HEK293 (cell line): Measurements from ENCODE around the gene ACOT8.

Experiments used
- CTCF ChIA-PET: fragments of 350-600 bp; formaldehyde crosslinking; extraction: SDS; loops from one replicate; lab custom pipeline; 2021; ENCODE audit warnings: antibody characterized with exemption; lab: Yijun Ruan, JAX
- POLR2A ChIA-PET: fragments of 300-600 bp; formaldehyde crosslinking; extraction: SDS; loops from one replicate; lab custom pipeline; 2020; ENCODE audit warnings: antibody characterized with exemption, inconsistent platforms; lab: Yijun Ruan, JAX
- H3K27ac ChIP-seq: fragments of 200-500 bp; sonication (Bioruptor generic); 2 replicates; pipeline ENCODE4 v1.5.1; 2014; ENCODE audit warnings: low read depth, low read length, control low read depth, inconsistent platforms; ENCODE audit errors: extremely low read depth
- H3K36me3 ChIP-seq, 2 experiments: fragments of 200-500 bp in 1 of 2; sonication (Bioruptor generic) in 1 of 2; 1 replicate in 1 of 2; 2 replicates in 1 of 2; pipeline ENCODE4 v1.5.1; 2014 to 2017; ENCODE audit warnings: inconsistent platforms in 2 of 2, low read length in 2 of 2; ENCODE audit not compliant: control insufficient read depth in 2 of 2, insufficient read depth in 1 of 2
- H3K4me1 ChIP-seq: fragments of 200-500 bp; sonication (Bioruptor generic); 2 replicates; pipeline ENCODE4 v1.5.1; 2014; ENCODE audit warnings: mild to moderate bottlenecking, low read length, inconsistent platforms; ENCODE audit not compliant: control insufficient read depth, insufficient read depth
- H3K4me3 ChIP-seq: 2 replicates; pipeline ENCODE4 v1.5.1; 2011; ENCODE audit warnings: low read depth, mild to moderate bottlenecking, control low read depth, low read length, moderate library complexity
- H3K9me3 ChIP-seq: fragments of 200-500 bp; sonication (Bioruptor generic); 2 replicates; pipeline ENCODE4 v1.5.1; 2014; ENCODE audit warnings: low read depth, low read length, inconsistent platforms; ENCODE audit not compliant: control insufficient read depth, insufficient read depth
- IKZF3 ChIP-seq: fragments of 450-650 bp; IDR thresholded peaks from 2 replicates; pipeline ENCODE4 v1.5.0; 2018; ENCODE audit warnings: missing biosample characterization, mild to moderate bottlenecking, missing genetic modification characterization, moderate library complexity
- MYNN ChIP-seq: fragments of 450-650 bp; formaldehyde crosslinking; IDR thresholded peaks from 2 replicates; pipeline ENCODE4 v1.5.1; 2016; ENCODE audit warnings: missing biosample characterization, missing genetic modification characterization, borderline replicate concordance
- PRDM1 ChIP-seq: fragments of 450-650 bp; formaldehyde crosslinking; IDR thresholded peaks from 2 replicates; pipeline ENCODE4; 2016; ENCODE audit warnings: missing biosample characterization, missing genetic modification characterization
- SALL2 ChIP-seq: fragments of 450-650 bp; formaldehyde crosslinking; IDR thresholded peaks from 2 replicates; pipeline ENCODE4 v1.5.0; 2017; ENCODE audit warnings: missing biosample characterization, mild to moderate bottlenecking, missing genetic modification characterization, borderline replicate concordance
- SETDB1 ChIP-seq: IDR thresholded peaks from one replicate; pipeline ENCODE4 v1.6.1; 2017; ENCODE audit warnings: mild to moderate bottlenecking, low read length, moderate library complexity, mixed read lengths; ENCODE audit not compliant: insufficient read length
- SP2 ChIP-seq: fragments of 450-650 bp; formaldehyde crosslinking; IDR thresholded peaks from 2 replicates; pipeline ENCODE4 v1.5.1; 2016; ENCODE audit warnings: missing biosample characterization, missing genetic modification characterization
- ZNF426 ChIP-seq: fragments of 450-650 bp; formaldehyde crosslinking; IDR thresholded peaks from 2 replicates; pipeline ENCODE4 v1.5.1; 2017; ENCODE audit warnings: missing biosample characterization, missing genetic modification characterization, mild to moderate bottlenecking, inconsistent platforms, moderate library complexity
- TF ChIP-seq, protein P1 (sequence below): fragments of 450-650 bp; formaldehyde crosslinking; IDR thresholded peaks from 2 replicates; pipeline ENCODE4 v1.5.1; 2016; ENCODE audit warnings: missing biosample characterization, missing genetic modification characterization
- TF ChIP-seq, protein P2 (sequence below): fragments of 450-650 bp; formaldehyde crosslinking; IDR thresholded peaks from 2 replicates; pipeline ENCODE4 v1.5.1; 2017; ENCODE audit warnings: missing biosample characterization, missing genetic modification characterization
- TF ChIP-seq, protein P3 (sequence below): fragments of 450-650 bp; formaldehyde crosslinking; IDR thresholded peaks from 2 replicates; pipeline ENCODE4 v1.5.1; 2017; ENCODE audit warnings: missing biosample characterization, missing genetic modification characterization
- TF ChIP-seq, protein P4 (sequence below): fragments of 450-650 bp; formaldehyde crosslinking; IDR thresholded peaks from 2 replicates; pipeline ENCODE4 v1.5.1; 2016; ENCODE audit warnings: missing biosample characterization, missing genetic modification characterization

Gene ACOT8

DNA sequence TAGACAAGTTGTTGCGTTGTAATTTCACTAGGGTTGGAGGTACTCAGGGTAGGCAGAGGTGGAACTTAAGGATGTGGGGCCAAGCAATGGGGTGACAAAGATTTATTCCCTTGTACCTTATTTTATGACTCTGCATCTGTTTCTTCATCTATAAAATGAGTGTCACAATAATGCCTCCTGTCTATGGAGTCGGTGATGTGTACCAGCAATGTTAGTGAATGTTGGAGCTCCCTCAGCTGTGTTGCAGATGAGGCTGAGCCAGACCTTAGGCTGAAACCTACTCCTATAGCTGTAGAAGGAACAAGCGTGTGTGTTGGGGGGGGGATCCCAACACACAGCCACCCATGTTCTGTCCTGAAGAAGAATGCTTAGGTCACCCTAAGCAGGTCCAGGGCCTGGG, 40.2 kb downstream of the ACOT8 start:
- no peak overlapping the region for H3K4me3 ChIP-seq
- peak overlapping the region; percentile 21; the same call in 1 of the 2 replicates for H3K27ac ChIP-seq
- CTCF ChIA-PET, result interaction anchor here (1.2 to 4.3 kb wide), 2 partner anchors 17 to 154 kb away, joined by 3 to 21 read pairs; no protein-coding TSS in a partner anchor
- H3K36me3 ChIP-seq, result peaks cover 0 to 47% of the 10 kb centered on the region in 2 experiments; a peak in 2 of 3 replicates
- POLR2A ChIA-PET, result interaction anchor here (0.6 to 1.2 kb wide), 5 partner anchors 9 to 928 kb away, joined by 3 to 5 read pairs (median 4); partner anchors contain the start of gene ZSWIM1
- TF ChIP-seq SALL2 (tag by site-specific recombination) (no peak), MYNN (tag by site-specific recombination) (no peak), SETDB1 (no peak), ZNF426 (tag by site-specific recombination) (no peak)
- TF ChIP-seq, protein P1, sequence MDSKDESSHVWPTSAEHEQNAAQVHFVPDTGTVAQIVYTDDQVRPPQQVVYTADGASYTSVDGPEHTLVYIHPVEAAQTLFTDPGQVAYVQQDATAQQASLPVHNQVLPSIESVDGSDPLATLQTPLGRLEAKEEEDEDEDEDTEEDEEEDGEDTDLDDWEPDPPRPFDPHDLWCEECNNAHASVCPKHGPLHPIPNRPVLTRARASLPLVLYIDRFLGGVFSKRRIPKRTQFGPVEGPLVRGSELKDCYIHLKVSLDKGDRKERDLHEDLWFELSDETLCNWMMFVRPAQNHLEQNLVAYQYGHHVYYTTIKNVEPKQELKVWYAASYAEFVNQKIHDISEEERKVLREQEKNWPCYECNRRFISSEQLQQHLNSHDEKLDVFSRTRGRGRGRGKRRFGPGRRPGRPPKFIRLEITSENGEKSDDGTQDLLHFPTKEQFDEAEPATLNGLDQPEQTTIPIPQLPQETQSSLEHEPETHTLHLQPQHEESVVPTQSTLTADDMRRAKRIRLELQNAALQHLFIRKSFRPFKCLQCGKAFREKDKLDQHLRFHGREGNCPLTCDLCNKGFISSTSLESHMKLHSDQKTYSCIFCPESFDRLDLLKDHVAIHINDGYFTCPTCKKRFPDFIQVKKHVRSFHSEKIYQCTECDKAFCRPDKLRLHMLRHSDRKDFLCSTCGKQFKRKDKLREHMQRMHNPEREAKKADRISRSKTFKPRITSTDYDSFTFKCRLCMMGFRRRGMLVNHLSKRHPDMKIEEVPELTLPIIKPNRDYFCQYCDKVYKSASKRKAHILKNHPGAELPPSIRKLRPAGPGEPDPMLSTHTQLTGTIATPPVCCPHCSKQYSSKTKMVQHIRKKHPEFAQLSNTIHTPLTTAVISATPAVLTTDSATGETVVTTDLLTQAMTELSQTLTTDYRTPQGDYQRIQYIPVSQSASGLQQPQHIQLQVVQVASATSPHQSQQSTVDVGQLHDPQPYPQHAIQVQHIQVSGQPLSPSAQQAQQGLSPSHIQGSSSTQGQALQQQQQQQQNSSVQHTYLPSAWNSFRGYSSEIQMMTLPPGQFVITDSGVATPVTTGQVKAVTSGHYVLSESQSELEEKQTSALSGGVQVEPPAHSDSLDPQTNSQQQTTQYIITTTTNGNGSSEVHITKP (tag by site-specific recombination), result no peak
- TF ChIP-seq, protein P2, sequence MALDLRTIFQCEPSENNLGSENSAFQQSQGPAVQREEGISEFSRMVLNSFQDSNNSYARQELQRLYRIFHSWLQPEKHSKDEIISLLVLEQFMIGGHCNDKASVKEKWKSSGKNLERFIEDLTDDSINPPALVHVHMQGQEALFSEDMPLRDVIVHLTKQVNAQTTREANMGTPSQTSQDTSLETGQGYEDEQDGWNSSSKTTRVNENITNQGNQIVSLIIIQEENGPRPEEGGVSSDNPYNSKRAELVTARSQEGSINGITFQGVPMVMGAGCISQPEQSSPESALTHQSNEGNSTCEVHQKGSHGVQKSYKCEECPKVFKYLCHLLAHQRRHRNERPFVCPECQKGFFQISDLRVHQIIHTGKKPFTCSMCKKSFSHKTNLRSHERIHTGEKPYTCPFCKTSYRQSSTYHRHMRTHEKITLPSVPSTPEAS (tag by site-specific recombination), result no peak
- TF ChIP-seq, protein P3, sequence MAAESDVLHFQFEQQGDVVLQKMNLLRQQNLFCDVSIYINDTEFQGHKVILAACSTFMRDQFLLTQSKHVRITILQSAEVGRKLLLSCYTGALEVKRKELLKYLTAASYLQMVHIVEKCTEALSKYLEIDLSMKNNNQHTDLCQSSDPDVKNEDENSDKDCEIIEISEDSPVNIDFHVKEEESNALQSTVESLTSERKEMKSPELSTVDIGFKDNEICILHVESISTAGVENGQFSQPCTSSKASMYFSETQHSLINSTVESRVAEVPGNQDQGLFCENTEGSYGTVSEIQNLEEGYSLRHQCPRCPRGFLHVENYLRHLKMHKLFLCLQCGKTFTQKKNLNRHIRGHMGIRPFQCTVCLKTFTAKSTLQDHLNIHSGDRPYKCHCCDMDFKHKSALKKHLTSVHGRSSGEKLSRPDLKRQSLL, result no peak
- TF ChIP-seq, protein P4, sequence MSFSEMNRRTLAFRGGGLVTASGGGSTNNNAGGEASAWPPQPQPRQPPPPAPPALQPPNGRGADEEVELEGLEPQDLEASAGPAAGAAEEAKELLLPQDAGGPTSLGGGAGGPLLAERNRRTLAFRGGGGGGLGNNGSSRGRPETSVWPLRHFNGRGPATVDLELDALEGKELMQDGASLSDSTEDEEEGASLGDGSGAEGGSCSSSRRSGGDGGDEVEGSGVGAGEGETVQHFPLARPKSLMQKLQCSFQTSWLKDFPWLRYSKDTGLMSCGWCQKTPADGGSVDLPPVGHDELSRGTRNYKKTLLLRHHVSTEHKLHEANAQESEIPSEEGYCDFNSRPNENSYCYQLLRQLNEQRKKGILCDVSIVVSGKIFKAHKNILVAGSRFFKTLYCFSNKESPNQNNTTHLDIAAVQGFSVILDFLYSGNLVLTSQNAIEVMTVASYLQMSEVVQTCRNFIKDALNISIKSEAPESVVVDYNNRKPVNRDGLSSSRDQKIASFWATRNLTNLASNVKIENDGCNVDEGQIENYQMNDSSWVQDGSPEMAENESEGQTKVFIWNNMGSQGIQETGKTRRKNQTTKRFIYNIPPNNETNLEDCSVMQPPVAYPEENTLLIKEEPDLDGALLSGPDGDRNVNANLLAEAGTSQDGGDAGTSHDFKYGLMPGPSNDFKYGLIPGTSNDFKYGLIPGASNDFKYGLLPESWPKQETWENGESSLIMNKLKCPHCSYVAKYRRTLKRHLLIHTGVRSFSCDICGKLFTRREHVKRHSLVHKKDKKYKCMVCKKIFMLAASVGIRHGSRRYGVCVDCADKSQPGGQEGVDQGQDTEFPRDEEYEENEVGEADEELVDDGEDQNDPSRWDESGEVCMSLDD (tag by site-specific recombination), result no peak
- peaks cover 7% of the 10 kb centered on the region; the same call in 1 of the 2 replicates for H3K4me1 ChIP-seq
- H3K9me3 ChIP-seq, result no peaks in the 10 kb centered on the region

DNA sequence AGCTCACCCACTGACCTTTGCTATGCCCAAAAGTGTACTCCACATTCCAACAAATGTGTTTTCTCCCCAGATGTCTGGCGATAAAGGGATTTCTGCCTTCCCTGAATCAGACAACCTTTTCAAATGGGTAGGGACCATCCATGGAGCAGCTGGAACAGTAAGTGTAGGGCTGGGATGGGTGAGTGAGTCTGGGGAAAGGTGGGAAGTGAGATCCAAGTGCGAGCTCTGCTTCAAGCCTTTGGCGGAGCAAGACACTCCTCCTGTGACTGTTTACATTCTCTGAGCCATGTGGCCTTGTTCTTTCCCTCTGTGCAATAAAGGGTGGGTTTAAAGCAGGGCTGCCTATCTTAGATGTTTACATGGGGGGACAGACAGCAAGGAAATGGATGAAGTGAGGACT, 42.9 kb downstream of the ACOT8 start:
- Histone ChIP-seq H3K36me3 (peaks cover 0 to 71% of the 10 kb centered on the region in 2 experiments; a peak in 2 of 3 replicates), H3K9me3 (no peaks in the 10 kb centered on the region), H3K27ac (no peak overlapping the region), H3K4me3 (peak overlapping the region; percentile 3; the same call in 1 of the 2 replicates), H3K4me1 (peaks cover 7% of the 10 kb centered on the region; the same call in 1 of the 2 replicates)
- ChIA-PET POLR2A (interaction anchor here (0.7 to 1.8 kb wide), 2 partner anchors 120 to 134 kb away, joined by 3 to 13 read pairs; partner anchors contain the start of gene PCIF1), CTCF (interaction anchor here (1.6 kb wide), 1 partner anchor 43 kb away, joined by 4 read pairs; no protein-coding TSS in a partner anchor)
- TF ChIP-seq IKZF3 (no peak), SP2 (no peak), PRDM1 (tag by site-specific recombination) (peak; percentile 53; the same call in 1 of the 2 replicates)
